ENCODE measurements around the gene RNF144A.
A peak's percentile ranks its signal among the peaks of the same experiment; 100 is the strongest.
"Not testable (repeated sequence)": the region's sequence is repeated elsewhere in the genome, so short reads cannot be mapped to it uniquely, and the experiment has no call there.

RNF144A gene

GRCh38 chr2:6917071-6917760 is at the start of gene RNF144A:
Gene RNF144A, plus strand, starts transcription at chr2:6917412. Its CDS starts 79,515 bp downstream, at chr2:6996927.
- peak; percentile 58 for DNase-seq (ENCODE audit: low spot score)

- DNase-seq (ENCODE audit: low spot score), result no peak
These were observed 44.8 kb upstream of the RNF144A start for GRCh38 chr2:6872394-6872793.

GRCh38 chr2:6874032-6874431 is 43.2 kb upstream of the RNF144A start:
- DNase-seq (ENCODE audit: low spot score), result no peak

DNA sequence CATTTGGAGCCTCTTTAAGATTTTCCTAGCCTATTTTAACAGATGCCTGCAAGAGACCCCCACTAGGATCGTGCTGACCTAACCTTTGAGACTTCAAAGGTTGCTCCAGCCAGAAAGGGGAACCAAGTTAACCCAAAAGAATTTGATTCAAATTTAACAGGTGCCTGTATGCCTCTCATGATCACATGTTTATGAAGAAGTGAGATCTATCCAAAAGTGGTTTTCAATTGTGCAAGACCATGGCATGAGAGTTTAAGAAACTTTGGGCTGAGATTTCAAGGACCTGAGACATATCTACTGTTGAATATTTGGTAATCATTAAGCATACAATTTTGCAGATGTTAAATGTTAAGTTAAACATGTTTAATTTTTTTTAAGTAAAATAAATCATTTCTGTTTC is 40.9 kb upstream of the RNF144A start:
- DNase-seq (ENCODE audit: low spot score), result no peak

DNA sequence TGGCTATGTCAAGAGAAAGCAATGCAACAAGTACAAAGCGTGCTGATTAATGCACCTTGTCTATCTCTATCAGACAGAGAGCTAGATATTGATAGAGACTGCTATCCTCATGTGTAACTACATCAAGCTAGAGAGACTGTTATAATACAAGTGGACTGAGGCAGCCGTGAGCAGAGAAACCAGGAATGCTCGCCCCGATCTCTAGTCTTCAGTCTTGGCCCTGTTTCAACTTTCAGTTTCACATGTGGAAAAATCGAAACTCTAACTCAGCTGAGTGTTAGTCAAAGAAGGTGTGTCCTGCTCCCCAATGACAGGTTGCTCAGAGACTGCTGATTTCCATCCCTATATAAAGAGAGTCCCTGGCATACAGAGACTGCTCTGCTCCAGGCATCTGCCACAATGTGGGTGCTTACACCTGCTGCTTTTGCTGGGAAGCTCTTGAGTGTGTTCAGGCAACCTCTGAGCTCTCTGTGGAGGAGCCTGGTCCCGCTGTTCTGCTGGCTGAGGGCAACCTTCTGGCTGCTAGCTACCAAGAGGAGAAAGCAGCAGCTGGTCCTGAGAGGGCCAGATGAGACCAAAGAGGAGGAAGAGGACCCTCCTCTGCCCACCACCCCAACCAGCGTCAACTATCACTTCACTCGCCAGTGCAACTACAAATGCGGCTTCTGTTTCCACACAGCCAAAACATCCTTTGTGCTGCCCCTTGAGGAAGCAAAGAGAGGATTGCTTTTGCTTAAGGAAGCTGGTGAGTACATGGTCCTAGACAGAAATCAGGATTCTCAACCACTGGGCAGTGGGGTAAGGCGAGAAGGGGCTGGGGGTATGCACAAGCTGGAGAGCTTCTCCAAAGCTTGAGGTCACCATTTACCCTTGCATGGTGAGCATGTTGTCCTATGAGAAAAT is 39.6 kb upstream of the RNF144A start, which contains the start of gene RSAD2:
TSS of gene RSAD2 (plus strand) at position 376 of the 903 bp plus-strand sequence. CDS start at position 400, 24 bp downstream.
- DNase-seq (ENCODE audit: low spot score), result peak; percentile 61

- DNase-seq (ENCODE audit: low spot score), result no peak
These were observed 38.7 kb upstream of the RNF144A start for GRCh38 chr2:6878549-6878948.

DNA sequence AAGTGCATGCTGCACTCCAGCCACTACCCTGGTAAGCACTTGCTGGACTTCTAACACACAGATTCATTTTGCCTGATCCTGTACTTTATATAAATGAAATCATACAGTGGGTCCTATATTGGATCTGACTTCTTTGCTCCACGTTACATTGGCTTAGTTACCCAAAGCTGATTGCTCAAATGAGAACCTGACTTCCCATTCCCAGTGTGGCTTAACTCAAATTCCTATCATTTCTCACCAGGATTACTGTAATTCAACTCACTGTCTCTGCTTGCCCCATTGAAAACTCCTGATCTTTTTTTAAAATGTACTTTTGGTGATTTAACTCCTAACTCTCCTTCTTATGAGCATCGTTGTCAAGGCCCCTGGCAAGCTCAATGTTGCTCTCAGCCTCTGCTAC is 38.2 kb upstream of the RNF144A start:
- no peak for DNase-seq (ENCODE audit: low spot score)

DNA sequence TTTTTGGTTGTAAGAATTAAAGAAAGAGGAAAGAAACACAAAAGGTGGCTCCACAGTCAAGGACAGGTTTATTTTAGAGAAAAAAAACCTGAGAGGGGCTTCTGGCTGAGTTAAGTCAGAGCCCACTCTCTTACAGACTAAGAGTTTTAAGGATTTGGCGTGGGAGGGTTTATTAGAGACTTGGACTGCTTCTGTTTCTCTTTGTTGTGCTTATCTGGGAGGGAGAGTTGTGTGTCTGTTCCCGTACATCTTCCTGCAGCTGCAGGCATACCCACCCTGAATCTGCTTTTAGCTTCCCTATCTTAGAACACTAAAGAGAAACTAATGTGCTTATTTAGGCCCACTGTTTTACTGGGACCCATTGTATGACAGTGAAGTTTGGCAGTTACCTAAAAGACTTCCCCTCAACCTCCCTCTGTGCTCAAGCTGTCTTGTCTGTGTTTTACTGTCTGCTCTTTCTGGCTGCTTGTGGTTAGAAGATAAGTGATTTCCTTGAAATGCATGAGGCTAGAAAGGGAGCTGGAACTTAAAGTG is 36.9 kb upstream of the RNF144A start:
- DNase-seq (ENCODE audit: low spot score), result no peak

- no peak for DNase-seq (ENCODE audit: low spot score)
These were observed 36.2 kb upstream of the RNF144A start for GRCh38 chr2:6881046-6881445.

DNA sequence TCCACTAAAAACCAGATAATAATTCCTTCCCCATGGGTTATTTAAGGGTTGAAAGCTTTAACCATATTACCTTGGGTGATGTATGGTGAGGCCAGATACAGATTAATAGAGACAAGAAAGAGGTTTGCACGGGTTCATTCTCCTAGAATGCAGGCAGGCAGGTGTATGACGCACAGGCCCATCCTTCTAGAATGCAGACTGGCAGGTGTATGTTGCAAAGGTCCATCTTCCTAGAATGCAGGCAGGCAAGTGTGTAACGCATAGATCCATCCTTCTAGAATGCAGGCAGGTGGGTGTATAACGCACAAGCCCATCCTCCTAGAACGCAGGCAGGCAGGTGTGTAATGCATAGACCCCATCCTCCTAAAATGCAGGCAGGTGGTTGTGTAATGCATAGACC is 35.7 kb upstream of the RNF144A start:
- DNase-seq (ENCODE audit: low spot score), result no peak

GRCh38 chr2:6883448-6884122 is 33.6 kb upstream of the RNF144A start:
- DNase-seq (ENCODE audit: low spot score), result no peak

DNA sequence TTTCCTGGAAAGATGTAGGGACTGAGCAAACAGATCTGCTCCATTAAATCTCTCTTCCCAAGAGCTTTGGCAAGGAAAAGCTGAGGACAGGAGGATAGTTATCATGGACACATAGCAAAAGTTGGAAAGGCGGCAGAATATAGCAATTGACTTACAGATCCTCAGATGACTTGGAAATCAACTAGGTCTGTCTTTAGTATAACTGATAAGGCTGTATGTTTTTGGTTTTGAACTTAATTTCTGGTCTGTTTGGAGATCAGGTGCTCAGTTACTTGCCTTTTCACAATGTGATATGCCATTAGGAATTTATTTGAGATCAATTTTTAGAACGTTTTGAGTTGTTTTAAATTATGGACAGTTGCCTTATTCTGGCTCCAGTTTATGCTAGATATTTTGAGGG is 31.7 kb upstream of the RNF144A start:
- no peak for DNase-seq (ENCODE audit: low spot score)

GRCh38 chr2:6885968-6886367 is 31.2 kb upstream of the RNF144A start:
- no peak for DNase-seq (ENCODE audit: low spot score)

- no peak for DNase-seq (ENCODE audit: low spot score)
These were observed 29.4 kb upstream of the RNF144A start for GRCh38 chr2:6887751-6888192.

DNA sequence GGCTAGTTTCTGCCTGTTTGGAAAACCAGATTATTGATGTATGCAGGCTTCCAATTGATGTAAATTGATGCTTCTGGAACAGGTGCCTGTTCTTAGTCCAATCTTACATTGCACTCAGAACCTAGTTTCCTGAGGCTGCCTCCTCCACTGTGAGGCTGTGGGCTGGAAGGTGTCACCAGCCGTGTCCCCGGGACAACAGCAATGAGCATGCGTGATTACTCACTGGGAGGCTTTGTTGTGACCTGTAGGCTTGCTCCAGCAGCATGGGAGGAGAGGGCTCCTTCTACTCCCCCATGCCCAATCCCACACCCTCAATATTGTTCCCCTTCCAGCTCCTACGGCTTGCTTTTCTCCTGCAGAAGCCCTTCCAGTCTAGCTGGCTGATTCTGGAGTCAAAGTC is 28.5 kb upstream of the RNF144A start:
- DNase-seq (ENCODE audit: low spot score), result no peak

GRCh38 chr2:6893876-6894482 is 23.2 kb upstream of the RNF144A start:
- DNase-seq (ENCODE audit: low spot score), result no peak

DNA sequence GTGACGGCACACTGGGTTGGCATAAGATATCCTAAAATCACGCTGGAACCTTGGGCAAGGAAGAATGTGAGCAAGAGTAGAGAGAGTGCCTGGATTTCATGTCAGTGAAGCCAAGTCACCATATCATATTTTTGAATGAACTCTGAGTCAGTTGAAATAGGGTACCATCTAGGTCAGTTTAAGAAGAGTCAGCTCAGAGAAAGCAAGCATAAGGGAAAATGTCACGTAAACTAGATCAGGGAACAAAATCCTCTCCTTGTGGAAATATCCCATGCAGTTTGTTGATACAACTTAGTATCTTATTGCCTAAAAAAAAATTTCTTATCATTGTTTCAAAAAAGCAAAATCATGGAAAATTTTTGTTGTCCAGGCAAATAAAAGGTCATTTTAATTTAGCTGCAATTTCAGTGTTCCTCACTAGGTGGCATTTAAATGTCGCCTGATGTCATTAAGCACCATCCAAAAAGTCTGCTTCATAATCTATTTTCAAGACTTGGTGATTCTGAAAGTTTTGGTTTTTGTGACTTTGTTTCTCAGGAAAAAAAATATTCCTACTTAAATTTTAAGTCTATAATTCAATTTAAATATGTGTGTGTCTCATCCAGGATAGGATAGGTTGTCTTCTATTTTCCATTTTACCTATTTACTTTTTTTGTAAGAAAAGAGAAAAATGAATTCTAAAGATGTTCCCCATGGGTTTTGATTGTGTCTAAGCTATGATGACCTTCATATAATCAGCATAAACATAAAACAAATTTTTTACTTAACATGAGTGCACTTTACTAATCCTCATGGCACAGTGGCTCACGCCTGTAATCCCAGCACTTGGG is 20.1 kb upstream of the RNF144A start:
- DNase-seq (ENCODE audit: low spot score), result peak; percentile 55

DNA sequence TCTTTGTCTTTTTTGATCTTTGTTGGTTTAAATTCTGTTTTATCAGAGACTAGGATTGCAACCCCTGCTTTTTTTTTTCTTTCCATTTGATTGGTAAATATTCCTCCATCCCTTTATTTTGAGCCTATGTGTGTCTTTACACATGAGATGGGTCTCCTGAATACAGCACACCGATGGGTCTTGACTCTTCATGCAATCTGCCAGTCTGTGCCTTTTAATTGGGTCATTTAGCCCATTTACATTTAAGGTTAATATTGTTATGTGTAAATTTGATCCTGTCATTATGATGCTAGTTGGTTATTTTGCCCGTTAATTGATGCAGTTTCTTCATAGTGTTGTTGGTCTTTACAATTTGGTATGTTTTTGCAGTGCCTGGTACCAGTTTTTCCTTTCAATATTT is 14.6 kb upstream of the RNF144A start:
- DNase-seq (ENCODE audit: low spot score), result not testable (repeated sequence)

- DNase-seq (ENCODE audit: low spot score), result no peak
These were observed 11.5 kb upstream of the RNF144A start for GRCh38 chr2:6905668-6906067.

GRCh38 chr2:6906165-6906741 is 11.0 kb upstream of the RNF144A start:
- DNase-seq (ENCODE audit: low spot score), result no peak

GRCh38 chr2:6908291-6908690 is 8.9 kb upstream of the RNF144A start:
- no peak for DNase-seq (ENCODE audit: low spot score)
